ENCODE results near the gene FLNC. TPM values are rescaled to one million over a fixed set of nuclear protein-coding genes. Genes with fewer than 3 reads are reported as not detected.

Gene FLNC
- total RNA-seq, 1 experiment from 2014 or later = 8.0 TPM

DNA sequence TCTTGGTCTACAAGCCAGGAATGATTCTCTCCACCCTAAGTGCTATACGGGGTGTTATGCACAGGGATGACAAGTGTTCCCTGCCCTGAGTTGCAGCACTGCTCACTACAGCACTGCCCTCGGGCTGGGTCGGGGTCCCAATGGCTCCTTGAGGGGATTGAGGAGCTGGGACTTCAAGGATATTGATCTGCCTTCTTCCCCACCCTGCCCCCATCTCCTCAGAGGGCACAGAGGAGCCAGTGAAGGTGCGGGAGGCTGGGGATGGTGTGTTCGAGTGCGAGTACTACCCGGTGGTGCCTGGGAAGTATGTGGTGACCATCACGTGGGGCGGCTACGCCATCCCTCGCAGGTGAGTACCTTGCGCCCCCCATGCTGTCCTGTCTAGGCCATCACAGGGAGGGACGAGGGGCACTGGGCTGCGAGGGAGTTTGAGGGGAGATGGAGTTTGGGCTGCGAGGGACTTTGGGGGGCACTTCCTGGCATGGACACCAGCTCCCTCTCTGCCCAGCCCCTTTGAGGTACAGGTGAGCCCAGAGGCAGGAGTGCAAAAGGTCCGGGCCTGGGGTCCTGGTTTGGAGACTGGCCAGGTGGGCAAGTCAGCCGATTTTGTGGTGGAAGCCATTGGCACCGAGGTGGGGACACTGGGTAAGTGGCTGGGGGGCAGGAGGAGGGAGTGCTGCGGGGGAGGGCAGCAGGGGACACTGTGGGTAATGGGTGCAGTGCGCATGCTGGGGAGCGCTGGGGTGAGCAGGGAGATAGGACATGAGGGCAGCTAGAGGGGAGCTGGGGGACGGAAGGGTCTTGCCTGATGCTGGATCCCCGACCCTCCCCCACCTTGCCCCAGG lies 10.3 kb downstream of the FLNC start (continued):
- TF ChIP-seq, protein P1, sequence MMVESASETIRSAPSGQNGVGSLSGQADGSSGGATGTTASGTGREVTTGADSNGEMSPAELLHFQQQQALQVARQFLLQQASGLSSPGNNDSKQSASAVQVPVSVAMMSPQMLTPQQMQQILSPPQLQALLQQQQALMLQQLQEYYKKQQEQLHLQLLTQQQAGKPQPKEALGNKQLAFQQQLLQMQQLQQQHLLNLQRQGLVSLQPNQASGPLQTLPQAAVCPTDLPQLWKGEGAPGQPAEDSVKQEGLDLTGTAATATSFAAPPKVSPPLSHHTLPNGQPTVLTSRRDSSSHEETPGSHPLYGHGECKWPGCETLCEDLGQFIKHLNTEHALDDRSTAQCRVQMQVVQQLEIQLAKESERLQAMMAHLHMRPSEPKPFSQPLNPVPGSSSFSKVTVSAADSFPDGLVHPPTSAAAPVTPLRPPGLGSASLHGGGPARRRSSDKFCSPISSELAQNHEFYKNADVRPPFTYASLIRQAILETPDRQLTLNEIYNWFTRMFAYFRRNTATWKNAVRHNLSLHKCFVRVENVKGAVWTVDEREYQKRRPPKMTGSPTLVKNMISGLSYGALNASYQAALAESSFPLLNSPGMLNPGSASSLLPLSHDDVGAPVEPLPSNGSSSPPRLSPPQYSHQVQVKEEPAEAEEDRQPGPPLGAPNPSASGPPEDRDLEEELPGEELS (CRISPR knock-in tag; IDR thresholded peaks at IDR 0.05) = no peak
- no peak for TF ChIP-seq FOXJ3 (CRISPR knock-in tag; IDR thresholded peaks at IDR 0.05; ENCODE audit: borderline replicate concordance)

GRCh38 chr7:128841171-128841690 lies 11.0 kb downstream of the FLNC start:
- ATAC-seq (no peak), DNase-seq (ENCODE audit: low spot score) (no peak)
- H3K36me3 Mint-ChIP-seq = no peaks in the 10 kb centered on the region
- TF ChIP-seq ZBTB21 (CRISPR knock-in tag; IDR thresholded peaks at IDR 0.05; ENCODE audit: borderline replicate concordance) = no peak
- TF ChIP-seq CDX4 (CRISPR knock-in tag; IDR thresholded peaks at IDR 0.05; ENCODE audit: borderline replicate concordance) = no peak
- TF ChIP-seq MLX (CRISPR knock-in tag; IDR thresholded peaks at IDR 0.05) = no peak
- TF ChIP-seq SMAD3 (CRISPR knock-in tag; IDR thresholded peaks at IDR 0.05; ENCODE audit: borderline replicate concordance) = no peak
- TF ChIP-seq ERG (CRISPR knock-in tag; IDR thresholded peaks at IDR 0.05) = no peak
- no peak for TF ChIP-seq ZNF281 (CRISPR knock-in tag; IDR thresholded peaks at IDR 0.05)
- TF ChIP-seq, protein P2, sequence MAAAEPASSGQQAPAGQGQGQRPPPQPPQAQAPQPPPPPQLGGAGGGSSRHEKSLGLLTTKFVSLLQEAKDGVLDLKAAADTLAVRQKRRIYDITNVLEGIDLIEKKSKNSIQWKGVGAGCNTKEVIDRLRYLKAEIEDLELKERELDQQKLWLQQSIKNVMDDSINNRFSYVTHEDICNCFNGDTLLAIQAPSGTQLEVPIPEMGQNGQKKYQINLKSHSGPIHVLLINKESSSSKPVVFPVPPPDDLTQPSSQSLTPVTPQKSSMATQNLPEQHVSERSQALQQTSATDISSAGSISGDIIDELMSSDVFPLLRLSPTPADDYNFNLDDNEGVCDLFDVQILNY (CRISPR knock-in tag; IDR thresholded peaks at IDR 0.05) = no peak
- no peak for TF ChIP-seq CREB1 (CRISPR knock-in tag; IDR thresholded peaks at IDR 0.05)
- TF ChIP-seq NFATC4 (CRISPR knock-in tag; IDR thresholded peaks at IDR 0.05) = no peak
- TF ChIP-seq, protein P3, sequence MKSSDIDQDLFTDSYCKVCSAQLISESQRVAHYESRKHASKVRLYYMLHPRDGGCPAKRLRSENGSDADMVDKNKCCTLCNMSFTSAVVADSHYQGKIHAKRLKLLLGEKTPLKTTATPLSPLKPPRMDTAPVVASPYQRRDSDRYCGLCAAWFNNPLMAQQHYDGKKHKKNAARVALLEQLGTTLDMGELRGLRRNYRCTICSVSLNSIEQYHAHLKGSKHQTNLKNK (CRISPR knock-in tag; IDR thresholded peaks at IDR 0.05) = no peak
- H3K27ac Mint-ChIP-seq = no peak overlapping the region
- ChIA-PET POLR2A (interaction anchor here (1.4 kb wide), 1 partner anchor 9 kb away, joined by 3 read pairs; no protein-coding TSS in a partner anchor), CTCF (interaction anchor here (1.2 to 4.4 kb wide), 10 partner anchors 9 to 103 kb away, joined by 3 to 97 read pairs (median 8); partner anchors contain the start of genes ATP6V1F and CALU)
- no peak overlapping the region for H3K4me3 Mint-ChIP-seq
- H3K4me1 Mint-ChIP-seq = peaks cover 8% of the 10 kb centered on the region
- H3K9me3 Mint-ChIP-seq = no peaks in the 10 kb centered on the region
- H3K27me3 Mint-ChIP-seq (ENCODE audit: low read depth) = no peaks in the 10 kb centered on the region; the same call in 1 of the 2 replicates

Data from WTC11 (cell line).